Liver (tissue), 9 donors: ENCODE data around the gene PLA2G4B. TPM values are rescaled to one million over a fixed set of nuclear protein-coding genes. Genes with fewer than 3 reads are reported as not detected.

Source experiments
- DNase-seq: peaks from one replicate; pipeline ENCODE4 v3.0.0-alpha.2; 2017; ENCODE audit warnings: low spot score
- H3K27ac ChIP-seq, 2 donors: one replicate each; pipeline ENCODE4 v1.7.0; 2013; ENCODE audit warnings: inconsistent platforms in 2 of 2, low read length in 2 of 2, control low read depth in 1 of 2, low read depth in 1 of 2, mild to moderate bottlenecking in 1 of 2
- H3K27me3 ChIP-seq, 4 donors: one replicate each; pipeline versions ENCODE4 v1.6.1 to v1.7.0; 2013; ENCODE audit warnings: low read length in 3 of 4, inconsistent platforms in 1 of 4, mild to moderate bottlenecking in 1 of 4, moderate library complexity in 1 of 4; ENCODE audit not compliant: control insufficient read depth in 4 of 4, insufficient read depth in 4 of 4
- H3K36me3 ChIP-seq, 4 donors: one replicate each; pipeline versions ENCODE4 v1.6.1 to v1.7.0; 2013; ENCODE audit warnings: low read length in 3 of 4, mild to moderate bottlenecking in 3 of 4, low read depth in 1 of 4, moderate library complexity in 1 of 4; ENCODE audit not compliant: control insufficient read depth in 4 of 4, insufficient read depth in 3 of 4
- H3K4me1 ChIP-seq, 4 donors: one replicate each; pipeline versions ENCODE4 v1.6.1 to v1.7.0; 2013; ENCODE audit warnings: low read length in 3 of 4, mild to moderate bottlenecking in 3 of 4, moderate library complexity in 1 of 4; ENCODE audit not compliant: control insufficient read depth in 4 of 4, insufficient read depth in 4 of 4
- H3K4me3 ChIP-seq, 3 donors: one replicate each; pipeline versions ENCODE4 v1.6.1 to v1.7.0; 2013; ENCODE audit warnings: low read length in 3 of 3, control low read depth in 1 of 3, low read depth in 1 of 3, mild to moderate bottlenecking in 1 of 3
- H3K9ac ChIP-seq, 2 donors: one replicate each; pipeline ENCODE4 v1.7.0; 2013; ENCODE audit warnings: low read length in 2 of 2, mild to moderate bottlenecking in 2 of 2, moderate library complexity in 2 of 2, control low read depth in 1 of 2, low read depth in 1 of 2
- H3K9me3 ChIP-seq, 4 donors: one replicate each; pipeline versions ENCODE4 v1.6.1 to v1.7.0; 2013; ENCODE audit warnings: low read length in 3 of 4; ENCODE audit not compliant: control insufficient read depth in 4 of 4
- CTCF ChIP-seq: fragments of 150-350 bp; IDR thresholded peaks from 2 replicates; pipeline ENCODE4 v1.5.1; 2017; ENCODE audit warnings: improper control_type of control experiment, low read depth, low read length; ENCODE audit not compliant: missing input control
- GABPA ChIP-seq, 2 donors: IDR thresholded peaks in 1 of 2; conservative IDR thresholded peaks in 1 of 2; 2 replicates each; pipeline ENCODE4 v1.6.1; 2016; ENCODE audit warnings: antibody characterized with exemption in 2 of 2, mild to moderate bottlenecking in 1 of 2, moderate library complexity in 1 of 2
- HNF4A ChIP-seq, 2 donors: conservative IDR thresholded peaks; 2 replicates each; pipeline ENCODE4 v1.6.1; 2016; ENCODE audit warnings: antibody characterized with exemption in 2 of 2, mild to moderate bottlenecking in 2 of 2
- JUND ChIP-seq, 2 donors: IDR thresholded peaks; 2 replicates each; pipeline ENCODE4 v1.6.1; 2016; ENCODE audit warnings: antibody characterized with exemption in 2 of 2
- MAX ChIP-seq: IDR thresholded peaks from 2 replicates; pipeline ENCODE4 v1.6.1; 2016; ENCODE audit warnings: antibody characterized with exemption
- REST ChIP-seq: IDR thresholded peaks from 2 replicates; pipeline ENCODE4 v1.6.1; 2016; ENCODE audit warnings: antibody characterized with exemption, mild to moderate bottlenecking
- RXRA ChIP-seq, 2 donors: IDR thresholded peaks; 2 replicates each; pipeline ENCODE4 v1.6.1; 2017 to 2018; ENCODE audit warnings: antibody characterized with exemption in 2 of 2, mild to moderate bottlenecking in 1 of 2
- SP1 ChIP-seq: IDR thresholded peaks from 2 replicates; pipeline ENCODE4 v1.6.1; 2018; ENCODE audit warnings: antibody characterized with exemption, mild to moderate bottlenecking
- TAF1 ChIP-seq: conservative IDR thresholded peaks from 2 replicates; pipeline ENCODE4 v1.6.1; 2016; ENCODE audit warnings: antibody characterized with exemption, mild to moderate bottlenecking
- YY1 ChIP-seq: IDR thresholded peaks from 2 replicates; pipeline ENCODE4 v1.6.1; 2016; ENCODE audit warnings: antibody characterized with exemption, mild to moderate bottlenecking
- WGBS: extraction: QIAGEN DNeasy Blood & Tissue Kit; methylation state at CpG from one replicate; pipeline ENCODE4 v1.1.7; 2013; 5-methylcytosine and 5-hydroxymethylcytosine counted together
- polyA plus RNA-seq, 2 donors: library from polyadenylated mRNA; stranded (reverse) in 1 of 2; unstranded in 1 of 2; fragments of 200-250 nt in 1 of 2; fragments of >200 nt in 1 of 2; fragmentation: Nextera tagmentation in 1 of 2; extraction: Ambion mirVana in 1 of 2; gene quantifications; one replicate each; pipeline versions ENCODE4 v1.2.1 to v1.2.3, GENCODE V29; 2013 to 2015
- total RNA-seq, 2 donors: library from RNA; depleted of rRNA; stranded (reverse); fragments of >200 nt; gene quantifications; one replicate each; pipeline ENCODE4 v1.2.3, GENCODE V29; 2014
- donor health status: healthy.
- donor health status: healthy.
- donor health status: healthy.
- donor health status: healthy.
- donor health status: healthy.

The PLA2G4B gene
- total and polyA plus RNA-seq, 4 donors = 0.33 to 3.6 (median 2.3) TPM

- peaks cover 0 to 4% (median 0%) of the 10 kb centered on the region in 4 donors for H3K36me3 ChIP-seq
- TF ChIP-seq YY1 (no peak), RXRA (IDR thresholded peaks at IDR 0.05) (no peak), SP1 (no peak), CTCF (no peak), MAX (no peak), JUND (IDR thresholded peaks at IDR 0.05) (no peak), GABPA (IDR thresholded peaks at IDR 0.05 in 1 of 2, conservative IDR thresholded peaks at IDR 0.05 in 1 of 2) (no peak), REST (no peak)
- H3K27me3 ChIP-seq = no peaks in the 10 kb centered on the region
- no peak overlapping the region for H3K9ac ChIP-seq
- H3K27ac ChIP-seq = no peak overlapping the region
- H3K4me3 ChIP-seq = no peak overlapping the region
- peaks cover 0 to 2% (median under 1%) of the 10 kb centered on the region in 4 donors for H3K4me1 ChIP-seq
- no peaks in the 10 kb centered on the region for H3K9me3 ChIP-seq
- DNase-seq = no peak
- WGBS = 89% methylated on average over 3 of the region's 3 CpGs
These were observed 4.6 kb upstream of the PLA2G4B start for GRCh38 chr15:41834096-41834495.

- H3K4me3 ChIP-seq = no peak overlapping the region
- 83% methylated on average over 6 of the region's 6 CpGs for WGBS
- no peak for TF ChIP-seq TAF1
- no peak for TF ChIP-seq REST
- no peak for TF ChIP-seq JUND (IDR thresholded peaks at IDR 0.05)
- no peak for TF ChIP-seq HNF4A (conservative IDR thresholded peaks at IDR 0.05)
- TF ChIP-seq YY1 = no peak
- H3K27me3 ChIP-seq = no peaks in the 10 kb centered on the region
- no peak for DNase-seq
- no peaks in the 10 kb centered on the region for H3K4me1 ChIP-seq
- peaks cover 0 to 6% (median 5%) of the 10 kb centered on the region in 4 donors for H3K36me3 ChIP-seq
- no peak overlapping the region for H3K27ac ChIP-seq
- no peak overlapping the region for H3K9ac ChIP-seq
- H3K9me3 ChIP-seq = no peaks in the 10 kb centered on the region
These were observed 2.6 kb upstream of the PLA2G4B start for GRCh38 chr15:41836073-41836472.
